NB4 (cell line): Measurements from ENCODE around the gene TMEM132E.

Experiments
- DNase-seq: peaks from one replicate; pipeline ENCODE4 v3.0.0; 2010; ENCODE audit warnings: low read depth
- H3K4me3 ChIP-seq: one replicate; pipeline ENCODE4 v1.5.1; 2011; ENCODE audit warnings: mild to moderate bottlenecking, low read depth, low read length, moderate library complexity
- CTCF ChIP-seq: IDR thresholded peaks from one replicate; pipeline ENCODE4 v1.5.1; 2012; ENCODE audit warnings: low read depth, low read length
- MAX ChIP-seq: IDR thresholded peaks from 2 replicates; pipeline ENCODE4 v1.6.1; 2011; ENCODE audit warnings: low read depth, low read length
- MYC ChIP-seq: IDR thresholded peaks from 2 replicates; pipeline ENCODE4 v1.6.1; 2011; ENCODE audit warnings: low read depth, low read length
- POLR2A ChIP-seq: IDR thresholded peaks from 2 replicates; pipeline ENCODE4 v1.6.1; 2011; ENCODE audit warnings: mild to moderate bottlenecking; ENCODE audit not compliant: insufficient read length; ENCODE audit errors: extremely low read depth

Gene TMEM132E

GRCh38 chr17:34615326-34615725 is 35.9 kb downstream of the TMEM132E start:
- H3K4me3 ChIP-seq, result no peak overlapping the region
- TF ChIP-seq CTCF (no peak), MYC (no peak), POLR2A (no peak), MAX (no peak)
- DNase-seq, result no peak

GRCh38 chr17:34616148-34616547 is 36.8 kb downstream of the TMEM132E start:
- DNase-seq, result no peak
- TF ChIP-seq POLR2A (no peak), MYC (no peak), MAX (no peak), CTCF (no peak)
- H3K4me3 ChIP-seq, result no peak overlapping the region

- TF ChIP-seq POLR2A (no peak), MYC (no peak), MAX (no peak), CTCF (no peak)
- DNase-seq, result no peak
- no peak overlapping the region for H3K4me3 ChIP-seq
Observed at GRCh38 chr17:34617398-34617797, 38.0 kb downstream of the TMEM132E start.

GRCh38 chr17:34619687-34620217 is 40.4 kb downstream of the TMEM132E start:
- no peak for DNase-seq
- TF ChIP-seq CTCF (no peak), MYC (no peak), MAX (no peak), POLR2A (no peak)
- H3K4me3 ChIP-seq, result no peak overlapping the region

- H3K4me3 ChIP-seq, result no peak overlapping the region
- DNase-seq, result peak; percentile 33
- TF ChIP-seq POLR2A (no peak), MYC (no peak), CTCF (no peak), MAX (no peak)
Observed at GRCh38 chr17:34620458-34620857, 41.1 kb downstream of the TMEM132E start.
